MCF 10A (cell line): ENCODE measurements around the gene ACOX1. TPM values are rescaled to one million over a fixed set of nuclear protein-coding genes. Genes with fewer than 3 reads are reported as not detected.

ENCODE experiments used
- BruUV-seq: library from RNA; stranded (reverse); fragments of 400-500 nt; replicated peaks from 2 replicates; lab custom pipeline; 2021; lab: Mats Ljungman, UMichigan
- CTCF ChIA-PET: fragments of 300-600 bp; sonication (Branson Sonifier 250); formaldehyde crosslinking; extraction: SDS; loops from one replicate; lab custom pipeline; 2021; ENCODE audit warnings: antibody characterized with exemption, inconsistent platforms; lab: Yijun Ruan, JAX
- POLR2A ChIA-PET: fragments of 300-600, 350-650 bp; sonication (Branson Sonifier 250); formaldehyde crosslinking; extraction: SDS; loops from one replicate; lab custom pipeline; 2020; ENCODE audit warnings: antibody characterized with exemption, inconsistent platforms; lab: Yijun Ruan, JAX
- DNase-seq: peaks from one replicate; pipeline ENCODE4 v3.0.0-alpha.2; 2018; ENCODE audit not compliant: unreplicated experiment
- H3K27ac Mint-ChIP-seq: one replicate; pipeline ENCODE4 v1.8.0; 2022; ENCODE audit warnings: mild to moderate bottlenecking, low read depth, mixed read lengths; ENCODE audit not compliant: unreplicated experiment
- H3K27me3 Mint-ChIP-seq: one replicate; pipeline ENCODE4 v1.8.0; 2022; ENCODE audit warnings: mixed read lengths; ENCODE audit not compliant: insufficient read depth, unreplicated experiment
- H3K36me3 Mint-ChIP-seq: one replicate; pipeline ENCODE4 v1.8.0; 2022; ENCODE audit warnings: mild to moderate bottlenecking, moderate library complexity, mixed read lengths; ENCODE audit not compliant: insufficient read depth, unreplicated experiment
- H3K4me1 Mint-ChIP-seq: one replicate; pipeline ENCODE4 v1.8.0; 2022; ENCODE audit warnings: mixed read lengths; ENCODE audit not compliant: insufficient read depth, unreplicated experiment
- H3K4me3 Mint-ChIP-seq: one replicate; pipeline ENCODE4 v1.8.0; 2022; ENCODE audit warnings: mild to moderate bottlenecking, moderate library complexity, mixed read lengths; ENCODE audit not compliant: unreplicated experiment
- H3K9me3 Mint-ChIP-seq: one replicate; pipeline ENCODE4 v1.8.0; 2022; ENCODE audit warnings: mixed read lengths; ENCODE audit not compliant: unreplicated experiment
- CTCF ChIP-seq: fragments of 200-600 bp; IDR thresholded peaks from one replicate; pipeline ENCODE4 v1.8.0; 2022; ENCODE audit warnings: antibody characterized with exemption, mild to moderate bottlenecking; ENCODE audit not compliant: unreplicated experiment
- intact Hi-C: fragments of 100-400 bp; cut with micrococcal nuclease; formaldehyde crosslinking; loops from 2 replicates; pipeline ENCODE4 v1.14.1; 2022
- total RNA-seq: library from RNA; stranded (reverse); gene quantifications from 2 replicates; pipeline ENCODE4 v1.2.3, GENCODE V29; 2022

The ACOX1 gene
- total RNA-seq, 1 experiment from 2014 or later: 23.4 TPM

DNA sequence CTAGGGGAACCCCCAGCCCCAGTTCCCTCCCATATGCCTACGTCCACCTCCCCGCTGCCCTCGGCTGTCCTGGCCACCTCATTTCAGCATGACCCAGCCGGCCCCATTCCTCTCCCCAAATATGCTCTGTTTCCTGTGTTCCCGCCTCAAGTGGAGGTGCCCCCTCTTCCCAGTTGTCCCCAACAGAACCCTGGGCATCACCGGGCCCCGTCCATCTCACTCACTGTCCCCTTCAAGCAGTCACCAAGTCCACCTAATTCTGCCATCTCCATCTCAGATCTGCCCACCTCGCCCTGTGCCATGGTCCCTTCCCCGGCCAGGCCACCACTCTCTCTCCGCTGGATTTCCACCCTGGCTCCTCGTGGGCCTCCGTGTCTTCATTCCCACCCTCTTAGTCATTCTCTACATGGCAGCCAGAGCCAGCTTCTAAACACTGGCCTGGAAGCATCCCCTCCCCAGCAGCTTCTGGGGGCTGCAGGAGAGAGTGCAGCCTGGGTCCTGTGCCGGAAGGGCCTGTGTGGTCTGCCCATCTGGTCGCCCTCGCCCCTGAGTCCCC lies 34.5 kb upstream of the ACOX1 start:
- no peaks in the 10 kb centered on the region for H3K4me1 Mint-ChIP-seq
- no peaks in the 10 kb centered on the region for H3K9me3 Mint-ChIP-seq
- no peak for TF ChIP-seq CTCF
- H3K4me3 Mint-ChIP-seq: no peak overlapping the region
- no peaks in the 10 kb centered on the region for H3K27me3 Mint-ChIP-seq
- H3K27ac Mint-ChIP-seq: no peak overlapping the region
- no TSS peak for BruUV-seq
- CTCF ChIA-PET: interaction anchor here (0.6 to 3.1 kb wide), 29 partner anchors 8 to 463 kb away, joined by 3 to 19 read pairs (median 5); partner anchors contain the start of genes EVPL, EXOC7 and FBF1
- peaks cover 20% of the 10 kb centered on the region for H3K36me3 Mint-ChIP-seq
- intact Hi-C loops: loop anchor here (5.0 kb wide), 1 partner anchor 59 kb away; the partner anchor contains the start of genes GALR2 and SRP68
- DNase-seq: no peak
- POLR2A ChIA-PET: interaction anchor here (1.0 to 1.5 kb wide), 3 partner anchors 58 to 109 kb away, joined by 4 read pairs; partner anchors contain the start of genes MRPL38 and SRP68

DNA sequence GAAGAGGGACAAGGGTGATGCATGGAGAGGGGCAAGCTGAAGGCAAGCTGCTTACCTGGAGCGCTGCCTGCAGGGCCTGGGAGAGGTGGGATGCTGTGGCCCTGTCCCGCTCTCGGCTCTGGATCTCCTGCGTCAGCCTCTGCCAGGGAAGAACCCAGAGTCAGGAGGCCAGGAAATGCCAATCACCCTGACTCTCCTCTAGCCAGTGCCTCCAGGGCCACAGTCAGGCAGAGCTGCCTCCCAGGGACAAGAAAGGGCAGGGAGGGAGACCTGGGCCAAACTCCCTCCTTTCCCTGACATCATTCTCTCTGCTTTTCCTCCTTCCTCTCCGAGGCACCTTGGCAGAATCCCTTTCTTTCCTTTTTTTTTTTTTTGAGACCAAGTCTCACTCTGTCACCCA lies 33.0 kb upstream of the ACOX1 start:
- H3K27ac Mint-ChIP-seq: no peak overlapping the region
- no peak for DNase-seq
- no peaks in the 10 kb centered on the region for H3K9me3 Mint-ChIP-seq
- ChIA-PET POLR2A (interaction anchor here (0.6 kb wide), 1 partner anchor 24 kb away, joined by 3 read pairs; no protein-coding TSS in a partner anchor), CTCF (interaction anchor here (0.6 to 0.9 kb wide), 3 partner anchors 18 to 286 kb away, joined by 3 to 6 read pairs (median 3); no protein-coding TSS in a partner anchor)
- no peak overlapping the region for H3K4me3 Mint-ChIP-seq
- no peaks in the 10 kb centered on the region for H3K27me3 Mint-ChIP-seq
- H3K36me3 Mint-ChIP-seq: peaks cover 20% of the 10 kb centered on the region
- no TSS peak for BruUV-seq
- H3K4me1 Mint-ChIP-seq: no peaks in the 10 kb centered on the region
- TF ChIP-seq CTCF: no peak
- intact Hi-C loops: loop anchor here (5.0 kb wide), 1 partner anchor 60 kb away; the partner anchor contains the start of genes GALR2 and SRP68

DNA sequence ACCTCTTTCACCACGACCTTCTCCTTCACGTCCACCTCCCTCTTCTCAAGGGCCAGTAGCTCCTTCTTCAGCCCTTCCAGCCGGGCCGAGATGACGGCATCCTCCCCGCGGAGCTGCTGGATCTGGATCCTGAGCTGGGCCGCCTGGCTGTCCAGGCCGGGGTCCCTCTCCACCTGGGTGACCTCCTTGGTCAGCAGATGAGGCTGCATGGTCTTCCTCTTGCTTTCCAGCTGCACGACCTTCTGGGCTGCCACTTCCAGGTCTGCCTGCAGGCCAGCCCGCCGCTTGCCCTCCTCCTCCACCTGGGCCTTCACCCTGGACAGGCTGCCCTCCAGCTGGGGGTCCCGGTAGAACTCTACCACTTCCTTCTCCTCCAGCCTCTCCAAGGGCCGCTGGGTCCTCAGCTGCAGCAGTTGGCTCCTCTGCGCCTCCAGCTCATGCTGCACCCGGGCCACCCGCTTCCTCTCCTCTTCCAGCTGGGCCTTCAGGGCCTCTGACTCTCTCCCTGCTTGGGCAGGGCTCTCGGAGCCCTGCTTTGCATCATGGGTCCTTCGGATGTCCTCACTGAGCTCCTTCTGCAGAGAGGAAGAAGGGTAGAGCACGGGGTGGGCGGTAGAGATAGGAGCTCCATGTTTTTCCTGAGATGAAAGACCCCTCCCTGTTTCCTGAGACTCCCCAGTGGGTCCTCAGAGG lies 31.1 kb upstream of the ACOX1 start:
- H3K27me3 Mint-ChIP-seq: no peaks in the 10 kb centered on the region
- DNase-seq: no peak
- no peak overlapping the region for H3K4me3 Mint-ChIP-seq
- ChIA-PET CTCF (interaction anchor here (0.5 to 1.3 kb wide), 4 partner anchors 113 to 292 kb away, joined by 3 to 5 read pairs (median 3); no protein-coding TSS in a partner anchor), POLR2A (interaction anchor here (0.5 to 1.3 kb wide), 3 partner anchors 71 to 155 kb away, joined by 3 read pairs; partner anchors contain the start of gene WBP2)
- no peaks in the 10 kb centered on the region for H3K9me3 Mint-ChIP-seq
- peaks cover 19% of the 10 kb centered on the region for H3K36me3 Mint-ChIP-seq
- H3K27ac Mint-ChIP-seq: no peak overlapping the region
- peaks cover 6% of the 10 kb centered on the region for H3K4me1 Mint-ChIP-seq
- no TSS peak for BruUV-seq
- no peak for TF ChIP-seq CTCF
- intact Hi-C loops: loop anchor here (5.0 kb wide), 2 partner anchors 62 to 248 kb away; partner anchors contain the start of genes GALR2 and SRP68

GRCh38 chr17:76009447-76009846 lies 30.5 kb upstream of the ACOX1 start:
- DNase-seq: no peak
- Mint-ChIP-seq H3K4me1 (peaks cover 6% of the 10 kb centered on the region), H3K9me3 (no peaks in the 10 kb centered on the region), H3K27ac (no peak overlapping the region), H3K36me3 (peaks cover 19% of the 10 kb centered on the region), H3K4me3 (no peak overlapping the region), H3K27me3 (no peaks in the 10 kb centered on the region)
- CTCF ChIA-PET: interaction anchor here (0.5 to 1.3 kb wide), 2 partner anchors 114 to 270 kb away, joined by 3 read pairs; no protein-coding TSS in a partner anchor
- intact Hi-C loops: loop anchor here (5.0 kb wide), 1 partner anchor 247 kb away; no protein-coding TSS in a partner anchor
- no TSS peak for BruUV-seq
- TF ChIP-seq CTCF: no peak
- POLR2A ChIA-PET: interaction anchor here (0.8 to 1.3 kb wide), 2 partner anchors 97 to 154 kb away, joined by 3 read pairs; partner anchors contain the start of gene WBP2
